ENCODE measurements around the gene ARHGDIA.
A peak's percentile ranks its signal among the peaks of the same experiment; 100 is the strongest.

The ARHGDIA gene

DNA sequence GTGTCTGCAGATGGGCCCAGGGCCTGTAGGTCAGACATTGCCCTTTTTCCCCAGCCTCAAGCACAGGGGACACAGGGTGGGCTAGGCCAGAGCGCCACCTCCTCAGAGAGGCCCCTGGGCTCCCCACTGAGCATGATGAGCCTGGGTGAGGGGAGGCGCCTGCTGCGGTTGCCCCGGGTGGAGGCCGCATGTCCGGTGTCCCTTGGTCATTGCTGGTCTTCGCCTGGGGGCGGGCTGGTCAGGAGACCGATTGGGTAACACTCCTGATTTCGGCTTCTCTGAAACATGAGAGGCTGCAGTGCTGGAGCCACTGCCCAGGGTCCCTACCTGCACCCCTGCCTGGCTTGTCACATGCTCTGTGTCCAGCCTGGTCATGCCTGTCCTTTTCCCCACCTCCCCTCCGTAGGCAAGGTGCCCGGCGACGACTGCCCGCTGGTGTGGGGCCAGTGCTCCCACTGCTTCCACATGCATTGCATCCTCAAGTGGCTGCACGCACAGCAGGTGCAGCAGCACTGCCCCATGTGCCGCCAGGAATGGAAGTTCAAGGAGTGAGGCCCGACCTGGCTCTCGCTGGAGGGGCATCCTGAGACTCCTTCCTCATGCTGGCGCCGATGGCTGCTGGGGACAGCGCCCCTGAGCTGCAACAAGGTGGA lies 28.5 kb upstream of the ARHGDIA start:
- ChIA-PET POLR2A (no interaction called here), CTCF (no interaction called here)
- TF ChIP-seq SP1 (IDR thresholded peaks at IDR 0.05) (no peak), ELF4 (IDR thresholded peaks at IDR 0.05) (no peak), ZNF384 (IDR thresholded peaks at IDR 0.05) (no peak), FOXM1 (IDR thresholded peaks at IDR 0.05; ENCODE audit: borderline replicate concordance) (no peak), NFRKB (IDR thresholded peaks at IDR 0.05) (no peak), LEF1 (IDR thresholded peaks at IDR 0.05; ENCODE audit: borderline replicate concordance) (no peak), TARDBP (IDR thresholded peaks at IDR 0.05) (no peak), SUZ12 (IDR thresholded peaks at IDR 0.05) (no peak), L3MBTL2 (conservative IDR thresholded peaks at IDR 0.05) (no peak), ARNT (IDR thresholded peaks at IDR 0.05) (no peak)
- no peak for DNase-seq (ENCODE audit: extremely low spot score)

DNA sequence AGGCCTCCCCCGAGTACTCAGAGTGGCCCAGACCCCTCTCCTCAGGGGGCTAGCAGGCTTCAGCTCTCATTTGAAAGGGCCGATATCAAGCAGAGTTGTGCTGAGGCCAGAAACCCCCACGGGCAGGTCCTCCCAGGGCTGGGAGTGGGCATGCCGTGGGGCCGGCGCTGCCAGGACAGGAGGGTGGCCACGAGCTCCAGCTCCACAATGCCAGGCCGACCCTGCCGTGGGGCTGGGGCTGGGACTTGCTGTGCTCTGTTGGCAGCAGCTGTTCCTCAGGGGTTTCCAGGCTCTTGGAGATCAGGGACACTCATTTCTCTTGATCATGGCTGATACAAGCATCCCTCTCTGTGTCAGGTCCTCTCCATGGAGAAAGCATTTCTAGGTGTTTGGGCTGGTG lies 27.7 kb upstream of the ARHGDIA start:
- ChIA-PET CTCF (no interaction called here), POLR2A (no interaction called here)
- TF ChIP-seq FOXA1 (IDR thresholded peaks at IDR 0.05) (no peak), SP1 (IDR thresholded peaks at IDR 0.05) (no peak), FOXM1 (IDR thresholded peaks at IDR 0.05; ENCODE audit: borderline replicate concordance) (no peak), SUZ12 (IDR thresholded peaks at IDR 0.05) (no peak), LEF1 (IDR thresholded peaks at IDR 0.05; ENCODE audit: borderline replicate concordance) (no peak), FOXK2 (IDR thresholded peaks at IDR 0.05) (no peak), L3MBTL2 (conservative IDR thresholded peaks at IDR 0.05) (no peak), NFRKB (IDR thresholded peaks at IDR 0.05) (no peak), ZNF384 (IDR thresholded peaks at IDR 0.05) (no peak), ARNT (IDR thresholded peaks at IDR 0.05) (no peak), TARDBP (IDR thresholded peaks at IDR 0.05) (no peak), CTBP1 (IDR thresholded peaks at IDR 0.05; ENCODE audit: borderline replicate concordance) (no peak), BHLHE40 (IDR thresholded peaks at IDR 0.05; ENCODE audit: borderline replicate concordance) (no peak)
- TF ChIP-seq, protein P1, sequence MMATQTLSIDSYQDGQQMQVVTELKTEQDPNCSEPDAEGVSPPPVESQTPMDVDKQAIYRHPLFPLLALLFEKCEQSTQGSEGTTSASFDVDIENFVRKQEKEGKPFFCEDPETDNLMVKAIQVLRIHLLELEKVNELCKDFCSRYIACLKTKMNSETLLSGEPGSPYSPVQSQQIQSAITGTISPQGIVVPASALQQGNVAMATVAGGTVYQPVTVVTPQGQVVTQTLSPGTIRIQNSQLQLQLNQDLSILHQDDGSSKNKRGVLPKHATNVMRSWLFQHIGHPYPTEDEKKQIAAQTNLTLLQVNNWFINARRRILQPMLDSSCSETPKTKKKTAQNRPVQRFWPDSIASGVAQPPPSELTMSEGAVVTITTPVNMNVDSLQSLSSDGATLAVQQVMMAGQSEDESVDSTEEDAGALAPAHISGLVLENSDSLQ (IDR thresholded peaks at IDR 0.05), result no peak
- DNase-seq (ENCODE audit: extremely low spot score), result no peak

DNA sequence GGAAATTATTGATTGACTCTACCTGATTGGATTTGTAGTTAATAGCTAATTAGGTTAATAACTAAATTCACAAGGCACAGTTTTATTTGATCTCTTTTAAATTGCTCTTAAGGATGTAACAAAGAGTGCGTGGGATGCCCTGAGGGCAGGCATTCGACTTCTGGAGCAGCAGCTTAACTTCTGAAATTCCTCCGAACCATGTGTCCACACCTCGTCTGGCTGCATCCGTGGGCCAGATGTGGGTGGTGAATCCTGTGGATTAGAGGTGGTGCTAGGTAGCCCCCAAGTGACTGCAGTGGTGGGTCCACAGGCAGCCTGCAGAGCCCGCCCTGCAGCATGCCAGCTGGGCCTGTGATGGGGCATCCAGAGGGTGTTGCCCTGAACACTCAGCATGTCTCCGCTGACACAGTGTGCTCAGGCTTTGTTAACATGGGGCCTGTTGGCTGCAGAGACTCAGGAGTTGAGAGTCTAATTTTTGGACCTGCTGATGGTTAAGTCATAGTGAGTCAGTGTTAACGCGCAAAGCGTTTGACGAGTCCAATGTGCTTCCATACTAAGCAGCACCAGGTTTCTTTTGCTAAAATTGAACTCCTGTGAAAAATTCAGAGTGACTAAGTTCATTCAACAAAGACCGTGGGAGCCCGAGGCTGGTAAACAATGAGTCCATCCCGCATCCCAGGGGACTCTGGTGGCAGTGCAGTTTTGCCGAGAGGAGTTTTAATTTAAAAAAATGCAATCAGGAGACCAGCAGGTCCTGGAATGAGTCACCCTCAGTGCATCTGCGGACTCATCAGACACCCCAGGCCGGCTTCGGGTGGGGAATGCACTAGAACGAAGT lies 27.1 kb upstream of the ARHGDIA start:
- DNase-seq (ENCODE audit: extremely low spot score), result no peak
- TF ChIP-seq CTBP1 (IDR thresholded peaks at IDR 0.05; ENCODE audit: borderline replicate concordance) (no peak), FOXK2 (IDR thresholded peaks at IDR 0.05) (no peak), TARDBP (IDR thresholded peaks at IDR 0.05) (no peak), NFRKB (IDR thresholded peaks at IDR 0.05) (no peak), BHLHE40 (IDR thresholded peaks at IDR 0.05; ENCODE audit: borderline replicate concordance) (no peak), LEF1 (IDR thresholded peaks at IDR 0.05; ENCODE audit: borderline replicate concordance) (no peak), SUZ12 (IDR thresholded peaks at IDR 0.05) (no peak), ARNT (IDR thresholded peaks at IDR 0.05) (no peak), ELF4 (IDR thresholded peaks at IDR 0.05) (no peak), ZNF384 (IDR thresholded peaks at IDR 0.05) (no peak), L3MBTL2 (conservative IDR thresholded peaks at IDR 0.05) (no peak)
- CTCF ChIA-PET, result interaction anchor here (0.6 to 0.9 kb wide), 2 partner anchors 61 to 77 kb away, joined by 3 to 4 read pairs; no protein-coding TSS in a partner anchor
- POLR2A ChIA-PET, result no interaction called here

DNA sequence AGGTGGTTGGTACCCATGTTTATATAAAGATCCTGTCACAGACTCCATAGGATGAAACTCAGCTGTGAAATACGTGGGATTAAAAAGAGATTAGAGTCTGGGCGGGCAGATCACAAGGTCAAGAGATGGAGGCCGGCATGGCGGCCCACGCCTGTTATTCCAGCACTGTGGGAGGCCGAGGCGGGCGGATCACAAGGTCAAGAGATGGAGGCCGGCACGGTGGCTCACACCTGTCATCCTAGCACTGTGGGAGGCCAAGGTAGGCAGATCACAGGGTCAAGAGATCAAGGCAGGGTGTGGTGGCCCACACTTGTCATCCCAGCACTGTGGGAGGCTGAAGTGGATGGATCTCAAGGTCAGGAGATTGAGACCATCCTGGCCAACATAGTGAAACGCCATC lies 24.3 kb upstream of the ARHGDIA start:
- TF ChIP-seq ZNF384 (IDR thresholded peaks at IDR 0.05) (no peak), HDGF (IDR thresholded peaks at IDR 0.05; ENCODE audit: borderline replicate concordance) (no peak), FOXA1 (IDR thresholded peaks at IDR 0.05) (no peak), TARDBP (IDR thresholded peaks at IDR 0.05) (no peak), SP1 (IDR thresholded peaks at IDR 0.05) (no peak), L3MBTL2 (conservative IDR thresholded peaks at IDR 0.05) (no peak), LEF1 (IDR thresholded peaks at IDR 0.05; ENCODE audit: borderline replicate concordance) (no peak)
- CTCF ChIA-PET, result no interaction called here
- DNase-seq (ENCODE audit: extremely low spot score), result no peak
- POLR2A ChIA-PET, result no interaction called here

DNA sequence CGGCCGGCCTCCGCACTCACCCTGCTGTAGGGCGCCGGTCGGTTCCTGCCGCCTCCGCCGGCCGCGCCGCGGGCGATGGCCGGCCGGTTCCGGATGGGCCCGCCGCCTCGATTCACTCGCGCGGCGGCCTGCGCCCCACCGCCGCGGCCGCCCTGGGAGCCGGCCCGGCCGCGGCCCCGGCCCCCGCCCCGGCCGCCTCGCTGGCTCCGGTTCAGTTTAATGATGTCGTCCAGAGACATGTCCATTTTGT lies 20.1 kb upstream of the ARHGDIA start:
- POLR2A ChIA-PET, result interaction anchor here (1.0 to 3.7 kb wide), 5 partner anchors 12 to 84 kb away, joined by 3 to 21 read pairs (median 7); partner anchors contain the start of gene ARHGDIA
- CTCF ChIA-PET, result no interaction called here
- TF ChIP-seq ARNT (IDR thresholded peaks at IDR 0.05) (peak; percentile 22; the same call in 1 of the 2 replicates), L3MBTL2 (conservative IDR thresholded peaks at IDR 0.05) (no peak)
- no peak for DNase-seq (ENCODE audit: extremely low spot score)

DNA sequence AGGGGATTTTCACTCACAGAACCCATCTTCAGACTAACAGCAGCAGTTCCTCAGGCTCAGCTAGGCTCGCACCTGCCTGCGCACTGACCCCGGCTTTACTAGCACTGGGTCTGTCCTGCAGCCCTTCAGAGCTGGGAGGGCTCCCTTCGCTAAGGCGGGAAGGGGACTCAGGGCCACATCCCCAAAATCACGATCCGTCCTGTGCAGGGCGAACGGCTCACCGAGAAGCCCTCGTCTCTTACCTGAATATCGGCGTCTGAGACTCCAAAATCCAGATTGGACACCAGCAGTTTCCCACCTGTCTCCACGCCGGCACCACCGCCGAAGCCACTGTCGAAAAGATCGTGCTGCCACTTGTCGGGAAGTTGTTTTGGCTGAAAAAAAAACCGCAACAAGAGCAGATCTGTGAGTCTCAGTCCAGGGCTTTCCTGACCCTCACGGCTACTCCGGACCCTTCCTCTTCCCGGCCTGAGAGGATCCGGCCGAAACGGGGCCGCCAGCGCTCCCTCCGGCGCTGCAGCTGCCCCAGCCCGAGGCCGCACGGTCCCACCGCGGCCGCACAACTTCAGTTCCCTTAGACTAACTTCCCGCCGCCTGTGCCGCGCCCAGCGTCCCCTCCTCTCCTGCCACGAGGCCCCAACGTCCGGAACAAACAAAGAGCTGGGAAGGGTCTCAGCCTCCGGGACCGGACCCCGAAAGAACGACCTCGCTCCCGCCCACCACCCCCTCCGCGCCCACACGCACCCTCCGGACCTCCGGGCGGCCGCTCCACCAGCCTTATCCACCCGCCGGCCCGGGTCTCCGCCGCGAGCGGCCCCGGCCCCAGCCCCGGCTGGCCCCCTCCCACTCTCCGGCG lies 19.5 kb upstream of the ARHGDIA start:
- ChIA-PET POLR2A (interaction anchor here (1.8 to 3.7 kb wide), 2 partner anchors 18 to 21 kb away, joined by 10 to 21 read pairs; partner anchors contain the start of gene ARHGDIA), CTCF (no interaction called here)
- peak; percentile 38 for DNase-seq (ENCODE audit: extremely low spot score)
- TF ChIP-seq FOXK2 (IDR thresholded peaks at IDR 0.05) (no peak), ARNT (IDR thresholded peaks at IDR 0.05) (no peak), L3MBTL2 (conservative IDR thresholded peaks at IDR 0.05) (no peak), ZNF384 (IDR thresholded peaks at IDR 0.05) (no peak), FOXA1 (IDR thresholded peaks at IDR 0.05) (no peak), CTBP1 (IDR thresholded peaks at IDR 0.05; ENCODE audit: borderline replicate concordance) (no peak), ELF4 (IDR thresholded peaks at IDR 0.05) (no peak), HDGF (IDR thresholded peaks at IDR 0.05; ENCODE audit: borderline replicate concordance) (no peak), TARDBP (IDR thresholded peaks at IDR 0.05) (no peak), SP1 (IDR thresholded peaks at IDR 0.05) (no peak), FOXM1 (IDR thresholded peaks at IDR 0.05; ENCODE audit: borderline replicate concordance) (no peak), NFRKB (IDR thresholded peaks at IDR 0.05) (no peak), BHLHE40 (IDR thresholded peaks at IDR 0.05; ENCODE audit: borderline replicate concordance) (no peak), LEF1 (IDR thresholded peaks at IDR 0.05; ENCODE audit: borderline replicate concordance) (no peak), SUZ12 (IDR thresholded peaks at IDR 0.05) (no peak)
- TF ChIP-seq, protein P1 (IDR thresholded peaks at IDR 0.05), result no peak

All from HEK293T (cell line).